HepG2 (cell line): ENCODE measurements around the gene OR12D1. TPM values are rescaled to one million over a fixed set of nuclear protein-coding genes. Genes with fewer than 3 reads are reported as not detected.

ENCODE experiments used
- ATAC-seq: fragments of 200-7000 bp; cut with Tn5 transposase; 3 replicates; pipeline ENCODE4 v1.9.1; 2020; ENCODE audit warnings: mild to moderate bottlenecking, moderate library complexity
- BruUV-seq: library from RNA; stranded (reverse); fragments of 400-500 nt; replicated peaks from 2 replicates; lab custom pipeline; 2021; lab: Mats Ljungman, UMichigan
- CTCF ChIA-PET: fragments of 300-600 bp; formaldehyde crosslinking; extraction: SDS; loops from one replicate; lab custom pipeline; 2021; ENCODE audit warnings: low total read pairs, inconsistent platforms, low intra/inter-chr PET ratio; lab: Yijun Ruan, JAX
- POLR2A ChIA-PET: fragments of 350-600 bp; sonication (Branson Sonifier 250); formaldehyde crosslinking; loops from one replicate; lab custom pipeline; 2020; ENCODE audit warnings: antibody characterized with exemption, inconsistent platforms; lab: Yijun Ruan, JAX
- DNase-seq: peaks from one replicate; pipeline ENCODE4 v3.0.0-alpha.2; 2015; ENCODE audit warnings: low spot score
- FAIRE-seq: peaks from 3 replicates; lab custom pipeline; 2011; peaks lifted over from hg19 to GRCh38; lab: Jason Lieb, UNC
- H2AFZ ChIP-seq: one replicate; pipeline ENCODE4 v1.6.1; 2011; ENCODE audit warnings: low read length, inconsistent platforms
- H3K27ac ChIP-seq: fragments of 300-600 bp; 3 replicates; pipeline ENCODE4 v1.8.0; 2011; ENCODE audit warnings: mixed run types, mild to moderate bottlenecking, mixed read lengths, low read length, inconsistent platforms; ENCODE audit not compliant: insufficient read depth; ENCODE audit errors: extremely low read length
- H3K27me3 ChIP-seq, 2 experiments: fragments of 200-600 bp in 1 of 2; 2 replicates in 1 of 2; 3 replicates in 1 of 2; pipeline versions ENCODE4 v1.6.0 to v1.8.0; 2011; ENCODE audit warnings: low read length in 2 of 2, mild to moderate bottlenecking in 2 of 2, moderate library complexity in 2 of 2, inconsistent platforms in 1 of 2; ENCODE audit not compliant: insufficient read depth in 2 of 2, control insufficient read depth in 1 of 2
- H3K36me3 ChIP-seq, 2 experiments: fragments of 200-600 bp in 1 of 2; replicated peaks in 1 of 2; 2 replicates in 1 of 2; 3 replicates in 1 of 2; pipeline versions ENCODE4 v1.5.1 to v1.8.0; 2011; ENCODE audit warnings: low read length in 2 of 2, inconsistent platforms in 1 of 2; ENCODE audit not compliant: insufficient read depth in 2 of 2, control insufficient read depth in 1 of 2
- H3K4me1 ChIP-seq: 2 replicates; pipeline ENCODE4 v1.5.1; 2012; ENCODE audit warnings: low read length, inconsistent platforms; ENCODE audit not compliant: insufficient read depth
- H3K4me2 ChIP-seq: 2 replicates; pipeline ENCODE4 v1.6.0; 2011; ENCODE audit warnings: low read depth, low read length, inconsistent platforms
- H3K4me3 ChIP-seq, 3 experiments: fragments of 200-600 bp in 1 of 3; sonication (generic), shearing (Covaris generic) in 1 of 3; replicated peaks in 1 of 3; 2 replicates each; pipeline ENCODE4 v1.5.1; 2011 to 2016; ENCODE audit warnings: low read length in 3 of 3, inconsistent platforms in 2 of 3, low read depth in 2 of 3, mild to moderate bottlenecking in 2 of 3, control low read depth in 1 of 3, mixed read lengths in 1 of 3; ENCODE audit not compliant: insufficient read depth in 1 of 3
- H3K79me2 ChIP-seq: one replicate; pipeline ENCODE4 v1.6.1; 2011; ENCODE audit warnings: low read length, inconsistent platforms; ENCODE audit not compliant: insufficient read depth
- H3K9ac ChIP-seq: 2 replicates; pipeline ENCODE4 v1.6.0; 2011; ENCODE audit warnings: mild to moderate bottlenecking, low read depth, low read length, inconsistent platforms; ENCODE audit not compliant: insufficient read depth
- H3K9me3 ChIP-seq: 2 replicates; pipeline ENCODE4 v1.5.1; 2012; ENCODE audit warnings: mild to moderate bottlenecking, low read length
- H4K20me1 ChIP-seq: 2 replicates; pipeline ENCODE4 v1.6.0; 2011; ENCODE audit warnings: inconsistent platforms, mild to moderate bottlenecking, low read length, moderate library complexity; ENCODE audit not compliant: insufficient read depth
- HINFP ChIP-seq: sonication (generic); formaldehyde crosslinking; IDR thresholded peaks from 2 replicates; pipeline ENCODE4 v1.4.0; 2020; ENCODE audit warnings: low read depth, mild to moderate bottlenecking, missing genetic modification reagents
- HNF1B ChIP-seq: sonication (generic); formaldehyde crosslinking; IDR thresholded peaks from 2 replicates; pipeline ENCODE4 v1.5.1; 2020; ENCODE audit warnings: mild to moderate bottlenecking, moderate library complexity, missing genetic modification reagents
- KLF15 ChIP-seq: sonication (generic); formaldehyde crosslinking; IDR thresholded peaks from 2 replicates; pipeline ENCODE4 v1.8.1; 2023; ENCODE audit warnings: borderline replicate concordance, mild to moderate bottlenecking, inconsistent platforms, missing genetic modification reagents, mixed read lengths
- MIER2 ChIP-seq: IDR thresholded peaks from 2 replicates; pipeline ENCODE4 v1.6.1; 2016; ENCODE audit warnings: missing biosample characterization, missing genetic modification reagents
- ZBTB39 ChIP-seq: sonication (generic); formaldehyde crosslinking; IDR thresholded peaks from 2 replicates; pipeline ENCODE4 v1.5.0; 2020; ENCODE audit warnings: missing genetic modification reagents
- ZNF790 ChIP-seq: sonication (generic); formaldehyde crosslinking; IDR thresholded peaks from 2 replicates; pipeline ENCODE4 v1.8.0; 2022; ENCODE audit warnings: missing genetic modification reagents, mild to moderate bottlenecking, borderline replicate concordance
- WGBS: methylation state at CpG from one replicate; pipeline ENCODE4 v1.1.6; 2017; ENCODE audit warnings: low lambda C conversion rate; 5-methylcytosine and 5-hydroxymethylcytosine counted together
- in situ Hi-C: cut with HindIII; loops from 2 replicates; pipeline ENCODE4 v1.10.0; 2017; ENCODE audit warnings: low pct_unique_long_range_greater_than_20kb; ENCODE audit not compliant: extremely low pct_ligation_motif_present
- intact Hi-C: fragments of 100-400 bp; cut with micrococcal nuclease; formaldehyde crosslinking; loops from one replicate; pipeline ENCODE4 v1.10.0; 2022; ENCODE audit not compliant: unreplicated experiment
- polyA plus RNA-seq, 8 experiments: library from polyadenylated mRNA; depleted of rRNA in 3 of 8; stranded (reverse) in 7 of 8; unstranded in 1 of 8; fragments of >200 nt; fragmentation: Illumina TruSeq in 4 of 8; extraction: Trizol in 4 of 8; gene quantifications; 2 replicates each; pipeline versions ENCODE4 v1.2.1 to v1.2.3, GENCODE V29; 2011 to 2016; ENCODE audit warnings: low read depth in 4 of 8, missing spikeins in 1 of 8, mixed read lengths in 1 of 8; ENCODE audit not compliant: insufficient read depth in 1 of 8
- total RNA-seq, 5 experiments: library from RNA; depleted of rRNA; stranded (reverse); fragments of >200 nt; fragmentation: Illumina TruSeq; extraction: Trizol; gene quantifications; 2 replicates each; pipeline ENCODE4 v1.2.3, GENCODE V29; 2016; ENCODE audit warnings: low read depth in 1 of 5

OR12D1 gene
- total and polyA plus RNA-seq, 2 of the 13 experiments (the other 11 are each of a cell fraction or from before 2014, with no cell fraction given), result 0.05 TPM; not detected in 1

- TF ChIP-seq KLF15 (CRISPR knock-in tag) (no peak), HINFP (CRISPR knock-in tag) (no peak), ZNF790 (CRISPR knock-in tag) (no peak), ZBTB39 (CRISPR knock-in tag) (no peak)
These were observed 9.4 kb downstream of the OR12D1 start (continued) for GRCh38 chr6:29424168-29424567.

GRCh38 chr6:29424575-29424974 is 9.8 kb downstream of the OR12D1 start:
- no peak overlapping the region for H3K4me2 ChIP-seq
- 0% methylated on average over 2 of the region's 2 CpGs for WGBS
- no peak overlapping the region for H3K27ac ChIP-seq
- H3K4me3 ChIP-seq, result no peak overlapping the region
- H3K79me2 ChIP-seq, result no peaks in the 10 kb centered on the region
- H3K9me3 ChIP-seq, result no peaks in the 10 kb centered on the region
- no peak for FAIRE-seq
- ChIA-PET CTCF (no interaction called here), POLR2A (no interaction called here)
- ATAC-seq, result no peak
- no peak overlapping the region for H2AFZ ChIP-seq
- H3K4me1 ChIP-seq, result no peaks in the 10 kb centered on the region
- no peak overlapping the region for H3K9ac ChIP-seq
- no TSS peak for BruUV-seq
- in situ Hi-C loops (no loop called here), intact Hi-C loops (no loop called here)
- H3K27me3 ChIP-seq, result no peaks in the 10 kb centered on the region
- DNase-seq, result no peak
- H3K36me3 ChIP-seq, result no peaks in the 10 kb centered on the region
- TF ChIP-seq HNF1B (CRISPR knock-in tag) (no peak), MIER2 (CRISPR knock-in tag) (no peak)
- H4K20me1 ChIP-seq, result no peaks in the 10 kb centered on the region
